ENCODE measurements around the gene MRPS21. TPM values are rescaled to one million over a fixed set of nuclear protein-coding genes. Genes with fewer than 3 reads are reported as not detected.

Gene MRPS21
- total RNA-seq, 1 donor from 2014 or later, result 58.9 TPM

Other genes with a start within 250 kb of the MRPS21 start
- gene VPS45, start 226.1 kb upstream of the MRPS21 start, total RNA-seq, result 37.1 TPM
- 56.4 TPM for gene PLEKHO1, start 143.9 kb upstream of the MRPS21 start, total RNA-seq
- gene ANP32E, start 57.7 kb upstream of the MRPS21 start, total RNA-seq, result 20.8 TPM
- 2.4 TPM for gene CA14, start 36.1 kb upstream of the MRPS21 start, total RNA-seq
- 145 TPM for gene APH1A, start 24.8 kb upstream of the MRPS21 start, total RNA-seq
- gene C1orf54, start 21.1 kb upstream of the MRPS21 start, total RNA-seq, result 26.8 TPM
- gene CIART, start 11.3 kb upstream of the MRPS21 start, total RNA-seq, result 7.7 TPM
- 50.8 TPM for gene PRPF3, start 27.7 kb downstream of the MRPS21 start, total RNA-seq
- 33.2 TPM for gene RPRD2, start 70.3 kb downstream of the MRPS21 start, total RNA-seq
- gene TARS2, start 193.6 kb downstream of the MRPS21 start, total RNA-seq, result 28.3 TPM
- gene ECM1, start 214.2 kb downstream of the MRPS21 start, total RNA-seq, result 681 TPM
- 1.1 TPM for gene FALEC, start 221.9 kb downstream of the MRPS21 start, total RNA-seq

All from mucosa of gallbladder (tissue), 1 donor.